HG03159 (cell line): ENCODE measurements around the gene KTN1.

Experiments used
- ATAC-seq: cut with Tn5 transposase; IDR thresholded peaks from one replicate; pipeline ENCODE4 v1.9.1; 2021; ENCODE audit warnings: mild to moderate bottlenecking, moderate library complexity; ENCODE audit not compliant: unreplicated experiment

KTN1 gene

GRCh38 chr14:55609681-55610080 is 29.7 kb downstream of the KTN1 start:
- ATAC-seq = no peak

- ATAC-seq = no peak
Observed at GRCh38 chr14:55610713-55611370, 30.8 kb downstream of the KTN1 start.

GRCh38 chr14:55611859-55612258 is 31.9 kb downstream of the KTN1 start:
- no peak for ATAC-seq

GRCh38 chr14:55614304-55614703 is 34.3 kb downstream of the KTN1 start:
- ATAC-seq = no peak

GRCh38 chr14:55620277-55620676 is 40.3 kb downstream of the KTN1 start:
- ATAC-seq = no peak

GRCh38 chr14:55620981-55621380 is 41.0 kb downstream of the KTN1 start:
- no peak for ATAC-seq

- no peak for ATAC-seq
Observed at GRCh38 chr14:55621391-55621790, 41.4 kb downstream of the KTN1 start.

GRCh38 chr14:55624913-55625312 is 44.9 kb downstream of the KTN1 start:
- no peak for ATAC-seq

- no peak for ATAC-seq
Observed at GRCh38 chr14:55625481-55625880, 45.5 kb downstream of the KTN1 start.

GRCh38 chr14:55626131-55626530 is 46.1 kb downstream of the KTN1 start:
- ATAC-seq = no peak

GRCh38 chr14:55628426-55628825 is 48.4 kb downstream of the KTN1 start:
- ATAC-seq = no peak

- ATAC-seq = no peak
Observed at GRCh38 chr14:55638665-55639064, 58.7 kb downstream of the KTN1 start.

- ATAC-seq = no peak
Observed at GRCh38 chr14:55641290-55641689, 61.3 kb downstream of the KTN1 start.

- ATAC-seq = no peak
Observed at GRCh38 chr14:55641954-55642353, 61.9 kb downstream of the KTN1 start.

- no peak for ATAC-seq
Observed at GRCh38 chr14:55645145-55645544, 65.1 kb downstream of the KTN1 start.

- ATAC-seq = no peak
Observed at GRCh38 chr14:55645845-55646832, 66.1 kb downstream of the KTN1 start.

GRCh38 chr14:55650992-55651391 is 71.0 kb downstream of the KTN1 start:
- ATAC-seq = no peak

GRCh38 chr14:55654243-55654642 is 74.2 kb downstream of the KTN1 start:
- no peak for ATAC-seq

GRCh38 chr14:55661029-55661428 is 81.0 kb downstream of the KTN1 start:
- ATAC-seq = no peak

- no peak for ATAC-seq
Observed at GRCh38 chr14:55662752-55663151, 82.7 kb downstream of the KTN1 start.

GRCh38 chr14:55665067-55665675 is 85.2 kb downstream of the KTN1 start:
- no peak for ATAC-seq

GRCh38 chr14:55667801-55668200 is 87.8 kb downstream of the KTN1 start:
- no peak for ATAC-seq
